ENCODE data around the gene TRAPPC8.
A peak's percentile ranks its signal among the peaks of the same experiment; 100 is the strongest.
"Not testable (repeated sequence)": the region's sequence is repeated elsewhere in the genome, so short reads cannot be mapped to it uniquely, and the experiment has no call there.

The TRAPPC8 gene

GRCh38 chr18:31943878-31944816 lies 1.2 kb upstream of the TRAPPC8 start:
- no peak for DNase-seq (ENCODE audit: low spot score)

DNA sequence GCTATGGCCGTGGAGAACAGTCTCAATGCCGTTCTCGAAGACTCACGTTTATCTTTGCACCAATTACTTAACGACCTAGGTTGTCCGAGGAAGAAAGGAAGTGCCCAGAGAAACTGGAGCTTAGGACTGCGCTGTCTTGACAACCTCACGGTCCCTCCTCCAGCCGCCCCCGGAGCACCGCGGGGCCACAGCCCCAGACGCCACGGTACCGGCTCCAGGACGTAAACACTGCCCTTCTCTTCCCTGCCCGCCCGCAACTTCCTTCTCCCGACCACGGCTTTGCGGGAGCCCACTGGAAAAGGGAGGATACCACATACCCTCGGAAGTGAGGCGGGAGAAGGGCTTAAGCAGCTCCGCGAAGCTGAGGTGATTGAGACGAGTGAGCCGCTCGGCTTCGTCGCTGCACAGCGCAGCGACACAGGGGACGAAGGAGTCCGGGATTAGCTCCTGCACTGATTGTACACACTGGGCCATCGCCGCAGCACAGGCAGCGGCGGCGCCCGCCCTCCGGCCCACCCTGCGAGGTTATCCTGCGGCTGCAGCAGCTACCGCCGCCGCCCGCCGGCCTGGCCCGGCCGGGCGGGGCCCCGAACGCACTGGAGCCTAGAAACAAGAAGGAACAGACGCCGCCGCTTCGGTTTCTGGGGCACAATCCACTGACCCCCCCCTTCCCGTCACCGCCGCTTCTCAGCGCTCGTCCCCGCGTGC lies 483 bp downstream of the TRAPPC8 start:
- peak; percentile 49 for DNase-seq (ENCODE audit: low spot score)

GRCh38 chr18:31941010-31941809 lies 1.7 kb downstream of the TRAPPC8 start:
- DNase-seq (ENCODE audit: low spot score) = no peak

DNA sequence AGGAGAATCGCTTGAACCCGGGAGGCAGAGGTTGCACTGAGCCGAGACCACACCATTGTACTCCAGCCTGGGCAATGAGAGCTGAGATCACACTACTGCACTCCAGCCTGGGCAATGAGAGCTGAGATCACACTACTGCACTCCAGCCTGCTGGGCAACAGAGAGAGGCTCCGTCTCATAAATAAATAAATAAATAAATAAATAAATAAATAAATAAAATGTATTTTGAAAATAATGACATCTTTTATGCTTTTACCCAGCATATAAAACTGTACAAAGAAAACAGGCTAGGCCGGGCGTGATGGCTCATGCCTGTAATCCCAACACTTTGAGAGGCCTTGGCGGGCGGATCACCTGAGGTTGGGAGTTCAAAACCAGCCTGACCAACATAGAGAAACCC lies 8.2 kb downstream of the TRAPPC8 start:
- not testable (repeated sequence) for DNase-seq (ENCODE audit: low spot score)

- no peak for DNase-seq (ENCODE audit: low spot score)
These were observed 11.1 kb downstream of the TRAPPC8 start for GRCh38 chr18:31931886-31932240.

DNA sequence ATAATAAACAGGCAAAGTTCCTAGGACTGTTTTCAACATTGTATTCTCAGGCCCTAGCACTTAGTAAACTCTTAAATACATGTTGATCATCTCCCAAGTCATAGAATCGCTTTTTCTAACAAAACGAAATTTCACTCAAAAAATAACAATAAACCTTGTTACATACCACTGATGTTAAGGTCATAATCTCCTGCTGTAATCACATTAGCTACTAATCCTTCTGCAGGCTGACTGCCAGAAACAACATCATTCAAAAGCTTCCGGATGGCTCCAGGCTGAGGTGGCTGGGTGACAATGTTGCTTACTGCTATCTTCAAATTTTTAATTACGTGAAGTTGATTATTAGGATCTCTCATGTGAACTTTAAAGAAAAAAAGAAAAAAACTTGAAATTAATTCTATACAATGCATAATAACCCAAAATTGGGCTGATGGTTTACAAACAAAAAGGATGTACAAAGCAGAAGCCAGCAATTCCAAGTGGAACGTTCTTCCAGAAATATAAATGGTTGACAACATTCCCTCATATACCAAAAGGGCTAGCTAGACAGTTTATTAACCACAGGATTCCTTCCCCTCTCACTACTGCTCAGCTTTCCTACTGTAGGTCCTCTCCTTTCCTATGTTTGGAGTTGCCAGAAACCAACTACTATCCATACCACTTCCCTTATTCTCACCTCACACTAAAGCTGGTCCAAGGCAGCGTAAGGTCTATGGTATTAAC lies 11.6 kb downstream of the TRAPPC8 start:
- no peak for DNase-seq (ENCODE audit: low spot score)

GRCh38 chr18:31929273-31929672 lies 13.7 kb downstream of the TRAPPC8 start:
- DNase-seq (ENCODE audit: low spot score) = no peak

DNA sequence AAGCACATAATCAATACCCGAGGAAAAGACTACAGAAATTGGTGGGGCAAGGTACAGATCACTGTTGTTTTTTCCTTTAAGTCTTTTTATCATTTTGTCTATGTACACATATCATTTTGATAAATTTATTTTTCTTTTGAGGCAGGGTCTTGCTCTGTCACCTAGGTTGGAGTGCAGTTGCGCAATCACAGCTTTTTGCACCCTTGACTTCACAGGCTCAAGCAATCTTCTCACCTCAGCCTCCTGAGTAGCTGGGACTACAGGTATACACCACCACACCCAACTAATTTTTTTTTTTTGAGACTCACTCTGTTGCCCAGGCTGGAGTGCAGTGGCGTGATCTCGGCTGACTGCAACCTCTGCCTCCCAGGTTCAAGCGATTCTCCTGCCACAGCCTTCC lies 15.9 kb downstream of the TRAPPC8 start:
- DNase-seq (ENCODE audit: low spot score) = not testable (repeated sequence)

- no peak for DNase-seq (ENCODE audit: low spot score)
These were observed 22.7 kb downstream of the TRAPPC8 start for GRCh38 chr18:31920277-31920676.

DNA sequence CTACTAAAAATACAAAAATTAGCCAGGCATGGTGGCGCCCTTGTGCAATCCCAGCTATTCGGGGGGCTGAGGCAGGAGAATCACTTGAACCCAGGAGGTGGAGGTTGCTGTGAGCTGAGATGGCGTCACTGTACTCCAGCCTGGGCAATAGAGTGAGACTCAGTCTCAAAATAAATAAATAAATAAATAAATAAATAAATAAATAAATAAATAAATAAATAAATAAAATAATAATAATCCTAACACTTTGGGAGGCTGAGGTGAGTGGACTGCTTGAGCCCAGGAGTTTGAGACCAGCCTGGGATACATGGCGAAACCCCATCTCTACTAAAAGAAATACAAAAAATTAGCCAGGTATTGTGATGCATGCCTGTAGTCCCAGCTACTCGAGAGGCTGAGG lies 23.6 kb downstream of the TRAPPC8 start:
- DNase-seq (ENCODE audit: low spot score) = not testable (repeated sequence)

- no peak for DNase-seq (ENCODE audit: low spot score)
These were observed 24.2 kb downstream of the TRAPPC8 start for GRCh38 chr18:31918733-31919132.

GRCh38 chr18:31901063-31901462 lies 41.9 kb downstream of the TRAPPC8 start:
- DNase-seq (ENCODE audit: low spot score) = no peak

DNA sequence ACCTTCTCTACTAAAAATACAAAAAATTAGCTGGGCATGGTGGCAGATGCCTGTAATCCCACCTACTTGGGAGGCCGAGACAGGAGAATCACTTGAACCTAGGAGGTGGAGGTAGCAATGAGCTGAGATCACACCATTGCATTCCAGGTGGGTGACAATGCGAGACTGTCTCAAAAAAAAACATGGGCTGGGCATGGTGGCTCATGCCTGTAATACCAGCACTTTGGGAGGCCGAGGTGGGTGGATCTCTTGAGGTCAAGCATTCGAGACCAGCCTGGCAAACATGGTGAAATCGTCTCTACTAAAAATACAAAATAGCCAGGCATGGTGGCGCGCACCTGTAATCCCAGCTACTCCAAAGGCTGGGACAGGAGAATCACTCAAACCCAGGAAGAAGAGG lies 43.2 kb downstream of the TRAPPC8 start:
- not testable (repeated sequence) for DNase-seq (ENCODE audit: low spot score)

DNA sequence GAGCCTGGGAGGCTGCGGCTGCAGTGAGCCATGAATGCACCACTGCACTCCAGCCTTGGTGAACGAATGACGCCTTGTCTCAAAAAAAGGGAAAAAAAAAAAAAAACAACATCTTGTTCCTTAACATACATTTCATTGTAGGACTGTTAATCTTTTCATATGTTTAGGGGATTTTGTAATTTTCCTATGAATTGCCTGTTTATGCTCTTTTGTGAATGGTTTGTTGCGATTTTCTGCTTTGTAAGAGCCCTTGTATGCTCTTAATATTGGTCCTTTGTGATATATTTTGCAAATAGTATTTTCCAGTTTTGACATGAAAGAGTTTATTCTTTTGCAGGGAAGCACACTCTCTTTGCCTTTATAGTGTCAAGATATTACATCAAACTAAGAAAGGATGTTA lies 50.0 kb downstream of the TRAPPC8 start:
- DNase-seq (ENCODE audit: low spot score) = no peak

DNA sequence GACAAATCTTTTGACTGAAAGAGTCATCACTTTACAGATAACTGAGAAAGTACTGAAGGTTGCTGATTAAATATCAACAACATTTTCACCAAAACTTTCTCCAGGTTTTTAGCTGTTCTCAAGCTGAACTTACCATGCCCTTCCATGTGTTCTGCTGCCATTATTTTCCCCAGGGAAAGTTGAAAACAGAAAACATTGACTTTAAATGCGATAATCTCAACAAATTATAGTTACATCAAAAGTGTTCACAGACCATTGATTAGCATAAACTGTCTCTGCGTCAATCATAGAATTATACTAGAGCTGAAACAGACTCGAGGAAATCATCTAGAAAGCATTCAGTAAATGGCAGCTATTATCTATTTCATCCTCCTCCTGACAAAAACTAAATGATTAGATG lies 51.4 kb downstream of the TRAPPC8 start:
- no peak for DNase-seq (ENCODE audit: low spot score)

GRCh38 chr18:31884020-31884419 lies 58.9 kb downstream of the TRAPPC8 start:
- DNase-seq (ENCODE audit: low spot score) = no peak

GRCh38 chr18:31880186-31880898 lies 62.6 kb downstream of the TRAPPC8 start:
- DNase-seq (ENCODE audit: low spot score) = no peak

- DNase-seq (ENCODE audit: low spot score) = no peak
These were observed 64.6 kb downstream of the TRAPPC8 start for GRCh38 chr18:31878358-31878757.

- no peak for DNase-seq (ENCODE audit: low spot score)
These were observed 65.0 kb downstream of the TRAPPC8 start for GRCh38 chr18:31877900-31878299.

GRCh38 chr18:31876707-31877106 lies 66.2 kb downstream of the TRAPPC8 start:
- no peak for DNase-seq (ENCODE audit: low spot score)

GRCh38 chr18:31875301-31875700 lies 67.6 kb downstream of the TRAPPC8 start:
- no peak for DNase-seq (ENCODE audit: low spot score)
